PC-9 (cell line): ENCODE results near the gene SDHAF2. TPM values are rescaled to one million over a fixed set of nuclear protein-coding genes. Genes with fewer than 3 reads are reported as not detected.
A peak's percentile ranks its signal among the peaks of the same experiment; 100 is the strongest.

Source experiments
- BruUV-seq: library from RNA; stranded (reverse); fragments of 400-500 nt; replicated peaks from 2 replicates; lab custom pipeline; 2021; lab: Mats Ljungman, UMichigan
- CTCF ChIA-PET: fragments of 300-600 bp; sonication (Branson Sonifier 250); formaldehyde crosslinking; loops from one replicate; lab custom pipeline; 2022; ENCODE audit warnings: antibody characterized with exemption; lab: Charles Lee
- POLR2A ChIA-PET: fragments of 300-600 bp; sonication (Branson Sonifier 250); formaldehyde crosslinking; loops from one replicate; lab custom pipeline; 2022; ENCODE audit warnings: antibody characterized with exemption; ENCODE audit not compliant: unreplicated experiment; lab: Charles Lee
- DNase-seq, 2 experiments: peaks; one replicate each; pipeline versions ENCODE4 v3.0.0 to v3.0.0-alpha.2; 2015 to 2022; ENCODE audit warnings: mixed read lengths in 1 of 2
- H2AFZ ChIP-seq: fragments of 200-600 bp; sonication (generic); 2 replicates; pipeline ENCODE4 v1.8.1; 2017; ENCODE audit warnings: antibody characterized with exemption
- H3F3A ChIP-seq: fragments of 200-600 bp; sonication (generic); 2 replicates; pipeline ENCODE4 v1.8.1; 2017; ENCODE audit warnings: antibody characterized with exemption, mild to moderate bottlenecking, low read depth; ENCODE audit not compliant: insufficient read depth
- H3K27ac ChIP-seq: fragments of 200-600 bp; sonication (generic); 2 replicates; pipeline ENCODE4 v1.6.1; 2016; ENCODE audit warnings: mixed run types
- H3K27me3 ChIP-seq: fragments of 200-600 bp; sonication (generic); 2 replicates; pipeline ENCODE4 v1.6.1; 2016; ENCODE audit warnings: low read depth, mixed run types; ENCODE audit not compliant: insufficient read depth
- H3K36me3 ChIP-seq: fragments of 200-600 bp; sonication (generic); 2 replicates; pipeline ENCODE4 v1.6.1; 2016; ENCODE audit warnings: low read depth, mixed run types
- H3K4me1 ChIP-seq: fragments of 200-600 bp; sonication (generic); replicated peaks from 2 replicates; pipeline ENCODE4 v1.6.1; 2016; ENCODE audit warnings: mixed run types; ENCODE audit not compliant: insufficient read depth
- H3K4me2 ChIP-seq: fragments of 200-600 bp; sonication (generic); 2 replicates; pipeline ENCODE4 v1.6.1; 2017; ENCODE audit warnings: mixed run types
- H3K4me3 ChIP-seq: fragments of 200-600 bp; sonication (generic); 2 replicates; pipeline ENCODE4 v1.6.1; 2016; ENCODE audit warnings: mixed run types
- H3K79me2 ChIP-seq: fragments of 200-600 bp; sonication (generic); 2 replicates; pipeline ENCODE4 v1.6.1; 2017; ENCODE audit warnings: low read depth, mixed run types
- H3K9me2 ChIP-seq: fragments of 200-600 bp; sonication (generic); 2 replicates; pipeline ENCODE4 v1.8.1; 2017; ENCODE audit warnings: mild to moderate bottlenecking; ENCODE audit not compliant: insufficient read depth
- H3K9me3 ChIP-seq: fragments of 200-600 bp; sonication (generic); 2 replicates; pipeline ENCODE4 v1.8.1; 2016; ENCODE audit warnings: low read depth; ENCODE audit not compliant: insufficient read depth
- H4K20me1 ChIP-seq: fragments of 200-600 bp; sonication (generic); 2 replicates; pipeline ENCODE4 v1.8.1; 2017; ENCODE audit not compliant: insufficient read depth
- CTCF ChIP-seq: fragments of 200-600 bp; sonication (generic); conservative IDR thresholded peaks from 2 replicates; pipeline ENCODE4 v1.6.1; 2017; ENCODE audit warnings: mixed run types, antibody characterized with exemption, mild to moderate bottlenecking, moderate library complexity
- EZH2 ChIP-seq: fragments of 200-600 bp; sonication (generic); IDR thresholded peaks from 2 replicates; pipeline ENCODE4 v1.8.0; 2017; ENCODE audit warnings: antibody characterized with exemption, low read depth
- intact Hi-C: fragments of 100-400 bp; cut with micrococcal nuclease; formaldehyde crosslinking; loops from one replicate; pipeline ENCODE4 v1.10.0; 2022; ENCODE audit not compliant: unreplicated experiment
- total RNA-seq: library from RNA; stranded (reverse); gene quantifications from 2 replicates; pipeline ENCODE4 v1.2.3, GENCODE V29; 2021

SDHAF2 gene
- total RNA-seq, 1 experiment from 2014 or later: 38.3 TPM

DNA sequence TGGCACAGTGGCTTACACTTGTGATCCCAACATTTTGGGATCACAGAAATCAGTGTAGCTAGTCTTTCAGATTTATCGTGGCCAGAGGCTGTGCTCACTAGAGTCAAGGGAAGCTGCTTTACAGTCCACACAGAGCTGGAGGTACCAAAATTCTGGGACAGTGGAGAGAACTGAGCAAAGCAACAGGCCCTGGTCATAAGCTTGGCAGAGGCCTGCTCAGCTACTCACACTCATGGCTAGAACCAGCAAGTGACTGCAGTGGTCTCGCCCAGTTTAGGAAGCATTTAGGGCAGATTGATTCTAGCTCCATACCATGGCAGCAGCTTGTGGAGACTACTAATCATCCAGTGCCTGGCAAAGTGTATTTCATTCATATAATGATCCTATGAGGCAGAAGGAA, 28.8 kb upstream of the SDHAF2 start:
- H3K27ac ChIP-seq: peak overlapping the region; percentile 13; the same call in 1 of the 2 replicates
- DNase-seq: no peak
- no peak overlapping the region for H3K4me2 ChIP-seq
- peaks cover 40% of the 10 kb centered on the region for H3F3A ChIP-seq
- no peaks in the 10 kb centered on the region for H3K4me1 ChIP-seq
- H3K79me2 ChIP-seq: no peaks in the 10 kb centered on the region
- peaks cover 5% of the 10 kb centered on the region; the same call in 1 of the 2 replicates for H4K20me1 ChIP-seq
- intact Hi-C loops: no loop called here
- no peaks in the 10 kb centered on the region; the same call in 1 of the 2 replicates for H3K9me2 ChIP-seq
- ChIA-PET POLR2A (interaction anchor here (0.6 kb wide), 1 partner anchor 29 kb away, joined by 3 read pairs; the partner anchor contains the start of genes CPSF7 and SDHAF2), CTCF (interaction anchor here (0.6 to 1.1 kb wide), 2 partner anchors 65 to 595 kb away, joined by 3 to 4 read pairs; no protein-coding TSS in a partner anchor)
- no TSS peak for BruUV-seq
- no peaks in the 10 kb centered on the region for H3K27me3 ChIP-seq
- no peaks in the 10 kb centered on the region for H3K9me3 ChIP-seq
- peaks cover 34% of the 10 kb centered on the region for H3K36me3 ChIP-seq
- no peak overlapping the region for H3K4me3 ChIP-seq
- no peak overlapping the region for H2AFZ ChIP-seq
- TF ChIP-seq CTCF (no peak), EZH2 (no peak)

- intact Hi-C loops: no loop called here
- POLR2A ChIA-PET: interaction anchor here (0.6 kb wide), 1 partner anchor 28 kb away, joined by 3 read pairs; the partner anchor contains the start of genes CPSF7 and SDHAF2
- BruUV-seq: no TSS peak
Observed at GRCh38 chr11:61401573-61401972, 28.4 kb upstream of the SDHAF2 start.

GRCh38 chr11:61403658-61404057, 26.3 kb upstream of the SDHAF2 start:
- peaks cover 55% of the 10 kb centered on the region for H3K36me3 ChIP-seq
- TF ChIP-seq CTCF: no peak
- no peak for TF ChIP-seq EZH2
- peaks cover 40% of the 10 kb centered on the region for H3F3A ChIP-seq
- no peak overlapping the region for H3K27ac ChIP-seq
- peaks cover 13% of the 10 kb centered on the region; the same call in 1 of the 2 replicates for H4K20me1 ChIP-seq
- DNase-seq: no peak
- no peak overlapping the region for H2AFZ ChIP-seq
- H3K4me3 ChIP-seq: no peak overlapping the region
- no TSS peak for BruUV-seq
- H3K27me3 ChIP-seq: no peaks in the 10 kb centered on the region
- POLR2A ChIA-PET: no interaction called here
- CTCF ChIA-PET: interaction anchor here (0.7 kb wide), 1 partner anchor 372 kb away, joined by 3 read pairs; no protein-coding TSS in a partner anchor
- no peaks in the 10 kb centered on the region for H3K79me2 ChIP-seq
- intact Hi-C loops: no loop called here
- H3K4me2 ChIP-seq: no peak overlapping the region
- H3K9me2 ChIP-seq: no peaks in the 10 kb centered on the region; the same call in 1 of the 2 replicates
- no peaks in the 10 kb centered on the region for H3K9me3 ChIP-seq
- H3K4me1 ChIP-seq: no peaks in the 10 kb centered on the region

More at GRCh38 chr11:61401573-61401972, 28.4 kb upstream of the SDHAF2 start:
- no peaks in the 10 kb centered on the region for H3K9me3 ChIP-seq
- no peaks in the 10 kb centered on the region; the same call in 1 of the 2 replicates for H3K9me2 ChIP-seq
- no peak overlapping the region for H3K4me3 ChIP-seq
- H3K79me2 ChIP-seq: no peaks in the 10 kb centered on the region
- TF ChIP-seq CTCF: no peak
- no peak for TF ChIP-seq EZH2
- peaks cover 40% of the 10 kb centered on the region for H3F3A ChIP-seq
- no peak overlapping the region for H2AFZ ChIP-seq
- CTCF ChIA-PET: interaction anchor here (0.6 to 1.1 kb wide), 3 partner anchors 9 to 595 kb away, joined by 3 to 4 read pairs (median 4); partner anchors contain the start of gene TMEM216
- DNase-seq: no peak
- no peak overlapping the region for H3K4me2 ChIP-seq
- H3K27me3 ChIP-seq: no peaks in the 10 kb centered on the region
- H3K27ac ChIP-seq: peak overlapping the region; percentile 13; the same call in 1 of the 2 replicates
- H3K36me3 ChIP-seq: peaks cover 37% of the 10 kb centered on the region
- H3K4me1 ChIP-seq: no peaks in the 10 kb centered on the region
- H4K20me1 ChIP-seq: peaks cover 5% of the 10 kb centered on the region; the same call in 1 of the 2 replicates
